Measurements from ENCODE around the gene PIK3R1.

PIK3R1 gene

DNA sequence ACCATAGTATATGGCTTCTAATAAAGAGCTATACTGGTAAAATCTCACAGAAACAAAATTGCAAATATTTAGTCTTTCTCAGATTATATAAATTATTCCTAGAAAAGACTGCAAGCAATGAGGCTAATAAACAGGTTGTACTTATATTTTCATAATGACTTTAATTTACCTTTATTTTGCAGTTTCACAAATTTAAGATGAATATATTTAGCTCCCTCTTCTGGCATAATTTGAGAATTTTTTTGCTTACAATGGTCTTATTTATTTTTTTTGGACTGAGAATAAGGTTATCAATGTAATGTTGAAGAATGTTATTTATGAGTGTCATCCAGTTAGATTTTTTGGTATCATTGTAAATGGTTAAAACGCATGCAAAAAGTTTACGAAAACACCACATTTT, 56.7 kb downstream of the PIK3R1 start:
- DNase-seq (ENCODE audit: low read depth) = no peak

DNA sequence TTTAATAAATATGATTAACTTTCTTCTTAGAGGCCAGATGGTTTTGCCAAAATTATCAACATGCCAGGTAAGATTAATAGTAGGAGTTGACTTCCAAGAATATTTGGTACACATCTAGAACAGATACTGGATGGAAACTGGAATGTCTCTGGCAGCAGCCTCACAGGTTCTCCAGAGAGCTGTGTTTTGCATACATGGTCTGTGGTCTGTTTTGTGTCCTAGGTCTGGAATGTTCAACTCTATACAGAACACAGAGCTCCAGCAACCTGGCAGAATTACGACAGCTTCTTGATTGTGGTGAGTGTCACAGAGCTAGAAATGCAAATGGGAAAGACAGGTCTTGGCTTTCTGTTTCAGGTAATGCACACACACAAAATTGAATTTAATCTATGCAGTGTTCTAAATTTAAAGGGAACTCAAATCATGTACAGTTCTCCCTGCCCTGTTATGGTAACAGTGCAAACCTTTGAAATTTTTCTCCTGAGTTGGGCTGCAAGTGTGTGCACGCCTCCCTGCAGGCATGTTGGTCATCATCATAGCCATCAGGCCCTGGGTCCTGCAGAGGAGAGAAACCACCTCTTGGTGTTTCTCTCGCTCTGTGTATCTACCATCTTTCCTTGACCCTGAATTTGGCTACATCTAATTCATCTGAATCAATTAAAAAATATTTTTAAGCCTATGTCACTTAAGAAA, 58.3 kb downstream of the PIK3R1 start:
- DNase-seq (ENCODE audit: low read depth) = no peak

DNA sequence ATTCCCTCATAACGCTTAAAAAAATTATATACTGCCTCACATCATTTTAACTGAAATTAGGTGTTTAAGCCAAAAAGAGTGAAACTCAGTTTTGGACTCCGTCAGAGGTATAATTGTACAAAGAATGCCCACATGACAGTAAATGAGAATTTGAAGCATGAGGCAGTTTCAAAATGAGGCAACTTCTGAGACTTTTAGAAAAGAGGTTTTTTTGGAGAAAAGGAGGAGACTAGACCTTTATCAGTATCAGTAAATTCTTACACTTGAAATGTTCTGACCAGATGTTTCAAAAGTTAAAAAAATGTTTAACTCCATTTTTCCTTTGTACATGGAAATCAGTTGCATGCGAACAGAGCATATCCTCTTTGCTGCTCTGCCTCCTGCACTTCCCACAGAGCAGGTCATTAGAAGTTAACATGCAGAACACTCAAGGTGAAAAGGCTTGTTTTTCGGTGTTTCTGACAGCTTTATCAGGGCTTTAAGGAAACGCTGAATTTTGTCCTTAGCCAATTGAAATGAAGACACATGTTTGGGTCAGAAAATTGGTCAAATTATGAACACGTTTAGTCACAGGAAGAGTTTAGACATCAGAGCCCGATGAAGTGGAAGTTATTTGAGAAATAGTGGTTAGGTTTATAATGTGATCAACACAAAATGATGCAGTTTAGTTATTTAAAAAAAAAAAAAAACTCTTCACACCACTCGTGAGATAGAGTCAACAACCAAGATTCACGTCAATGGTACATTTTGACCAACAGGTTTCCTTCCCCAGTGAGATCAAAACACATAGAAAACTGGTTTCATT, 59.5 kb downstream of the PIK3R1 start:
- DNase-seq (ENCODE audit: low read depth) = no peak

GRCh38 chr5:68276740-68277139, 61.2 kb downstream of the PIK3R1 start:
- no peak for DNase-seq (ENCODE audit: low read depth)

GRCh38 chr5:68277431-68277830, 61.9 kb downstream of the PIK3R1 start:
- no peak for DNase-seq (ENCODE audit: low read depth)

- no peak for DNase-seq (ENCODE audit: low read depth)
Observed at GRCh38 chr5:68279984-68280383, 64.4 kb downstream of the PIK3R1 start.

DNA sequence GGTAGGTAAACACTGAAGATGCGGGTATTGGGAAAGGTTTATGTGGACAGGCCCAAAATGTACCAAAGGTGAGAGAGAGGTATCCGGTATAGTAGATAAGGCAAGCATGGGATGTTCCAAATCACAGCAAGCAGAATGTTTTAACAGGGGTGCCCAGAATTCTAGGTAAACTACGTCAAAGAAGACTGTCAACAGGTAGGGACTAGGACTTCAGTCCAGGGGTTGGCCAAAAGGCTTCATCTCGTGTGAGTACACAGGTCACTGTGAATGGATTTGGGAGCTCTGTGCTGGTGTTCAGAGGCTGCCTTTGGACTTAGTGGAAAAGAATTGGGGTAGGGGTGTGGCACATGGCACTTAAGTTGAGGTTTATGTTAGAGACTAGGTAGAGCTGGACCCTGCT, 66.4 kb downstream of the PIK3R1 start:
- DNase-seq (ENCODE audit: low read depth) = no peak

DNA sequence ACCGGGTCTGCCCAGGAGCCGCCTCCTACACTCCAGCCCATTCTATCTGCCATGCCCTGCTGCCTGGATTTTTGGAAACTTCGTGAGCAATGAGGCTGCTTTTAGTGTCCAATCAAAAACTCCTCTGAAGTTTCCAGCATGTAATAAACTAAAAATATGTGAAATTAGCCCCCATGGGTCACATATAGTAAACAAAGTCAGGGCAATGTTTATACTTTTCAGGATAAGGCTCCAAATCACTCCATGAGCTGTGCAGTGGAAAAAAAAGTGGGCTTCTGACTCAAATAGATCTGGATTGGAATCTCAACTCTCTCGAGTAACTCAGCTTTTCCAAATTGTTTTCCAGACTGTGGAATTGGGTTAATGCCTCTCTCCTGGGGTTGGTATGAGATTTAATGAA, 68.2 kb downstream of the PIK3R1 start:
- no peak for DNase-seq (ENCODE audit: low read depth)

GRCh38 chr5:68285075-68285840, 69.7 kb downstream of the PIK3R1 start:
- DNase-seq (ENCODE audit: low read depth) = no peak

DNA sequence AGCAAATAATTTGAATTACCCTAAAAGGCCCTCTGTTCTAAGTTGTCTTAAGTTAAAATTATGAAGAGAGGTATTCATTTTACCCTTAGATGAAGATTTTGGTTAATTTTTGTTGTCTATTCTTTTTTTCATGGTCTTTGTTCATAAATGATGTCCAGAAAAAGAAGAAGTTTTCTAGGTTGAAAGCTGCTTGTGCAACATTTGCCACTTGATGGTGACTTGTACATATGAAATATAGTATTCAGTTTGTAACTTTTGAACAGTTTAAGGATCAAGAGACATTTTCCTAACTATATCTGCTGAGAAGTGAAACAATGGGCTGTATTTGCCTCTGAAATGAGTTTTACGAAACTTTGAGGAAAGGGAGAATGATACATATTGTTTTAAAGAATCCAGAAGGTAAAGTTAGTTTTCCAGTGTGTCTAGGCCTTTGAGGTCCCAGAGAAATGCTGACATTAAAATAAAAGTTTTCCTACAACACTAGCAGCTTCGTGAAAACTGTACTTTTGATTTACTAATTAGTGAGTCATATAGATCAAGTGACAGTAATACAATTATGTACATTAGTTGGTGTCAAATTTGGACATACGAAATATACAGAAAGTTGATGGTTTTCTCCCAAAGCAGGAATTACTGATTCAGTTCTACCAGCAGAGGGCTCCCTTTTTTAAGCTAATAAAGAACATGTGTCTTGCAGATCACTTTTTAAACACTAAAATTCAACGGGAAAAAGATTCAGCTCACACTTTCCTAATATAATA, 70.5 kb downstream of the PIK3R1 start:
- no peak for DNase-seq (ENCODE audit: low read depth)

- no peak for DNase-seq (ENCODE audit: low read depth)
Observed at GRCh38 chr5:68286612-68286912, 71.0 kb downstream of the PIK3R1 start.

GRCh38 chr5:68287631-68287975, 72.0 kb downstream of the PIK3R1 start:
- no peak for DNase-seq (ENCODE audit: low read depth)

GRCh38 chr5:68287976-68288706, 72.6 kb downstream of the PIK3R1 start:
- DNase-seq (ENCODE audit: low read depth) = no peak

- no peak for DNase-seq (ENCODE audit: low read depth)
Observed at GRCh38 chr5:68288707-68289134, 73.2 kb downstream of the PIK3R1 start.

DNA sequence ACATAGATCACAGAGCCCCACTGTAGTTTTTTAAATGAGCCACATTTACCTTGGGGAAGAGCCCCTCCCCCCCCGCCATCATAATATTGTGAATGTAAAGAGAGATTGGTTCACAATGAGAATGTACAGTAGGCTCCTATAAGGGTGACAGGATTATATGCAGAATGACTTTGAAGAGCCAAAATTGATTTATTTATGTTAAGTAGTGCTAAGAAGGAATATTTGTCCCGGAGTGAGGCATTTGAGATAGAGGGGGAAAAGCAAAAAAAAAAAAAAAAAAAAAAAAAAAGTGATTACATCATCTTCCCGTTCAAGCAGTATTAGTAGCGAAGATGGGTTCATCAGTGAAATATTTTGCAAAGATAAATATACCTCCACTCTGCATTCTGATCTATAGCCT, 73.9 kb downstream of the PIK3R1 start:
- DNase-seq (ENCODE audit: low read depth) = no peak

DNA sequence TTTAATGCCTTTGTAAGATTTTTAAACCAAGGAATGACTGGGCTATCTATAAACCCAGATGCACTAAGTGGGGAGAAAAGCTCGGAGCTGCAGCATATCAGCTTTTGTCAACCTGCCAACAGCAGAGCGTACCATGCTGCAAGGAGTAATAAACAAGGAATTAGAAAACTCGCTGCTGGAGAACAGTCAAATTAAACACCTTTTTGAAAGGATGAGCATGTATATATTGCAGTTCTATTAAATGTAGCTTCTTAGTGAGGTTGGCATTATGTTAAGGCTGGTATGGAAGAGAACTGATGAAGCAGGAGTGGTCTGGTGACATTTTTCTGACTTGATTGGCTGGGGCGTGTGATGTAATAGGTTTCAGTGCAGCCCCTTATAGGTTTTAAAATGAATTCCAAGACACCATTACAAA, 74.7 kb downstream of the PIK3R1 start:
- no peak for DNase-seq (ENCODE audit: low read depth)

DNA sequence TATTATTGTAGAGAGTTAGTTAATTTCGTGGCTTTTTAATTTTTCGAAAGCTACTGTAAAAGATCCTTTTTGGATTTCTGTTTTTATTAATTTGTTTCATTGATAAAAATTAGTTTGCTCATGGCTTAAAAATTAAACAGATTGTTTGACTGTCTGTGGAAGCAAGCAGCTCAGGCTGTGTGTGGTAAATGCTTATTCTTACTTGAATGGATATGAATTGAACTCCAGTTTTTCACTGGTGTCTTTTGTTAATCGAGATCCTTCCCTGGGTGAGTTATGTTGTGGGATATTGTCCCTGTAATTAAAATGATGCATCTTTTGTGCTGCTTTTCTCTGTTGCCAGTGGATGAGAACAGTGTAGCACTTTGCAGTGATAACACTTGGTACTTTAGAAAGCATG, 75.3 kb downstream of the PIK3R1 start:
- no peak for DNase-seq (ENCODE audit: low read depth)

DNA sequence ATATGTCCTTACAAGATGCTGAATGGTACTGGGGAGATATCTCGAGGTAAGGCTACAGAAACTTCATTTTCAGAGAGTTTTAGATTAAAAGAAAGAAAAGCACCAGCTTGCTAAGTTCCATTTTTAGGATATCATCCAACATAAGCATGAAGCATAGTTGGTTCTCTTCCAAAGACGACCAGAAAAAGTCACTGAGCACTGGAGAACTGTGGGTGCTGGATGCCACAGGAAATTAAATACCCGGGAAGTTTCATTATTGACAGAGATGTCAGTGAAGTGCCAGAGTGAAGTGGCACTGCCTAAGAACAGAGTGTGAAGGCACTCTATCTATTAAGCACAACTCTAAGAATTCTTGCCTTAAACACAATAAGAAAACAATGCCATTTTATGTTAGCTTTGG, 76.8 kb downstream of the PIK3R1 start:
- no peak for DNase-seq (ENCODE audit: low read depth)

DNA sequence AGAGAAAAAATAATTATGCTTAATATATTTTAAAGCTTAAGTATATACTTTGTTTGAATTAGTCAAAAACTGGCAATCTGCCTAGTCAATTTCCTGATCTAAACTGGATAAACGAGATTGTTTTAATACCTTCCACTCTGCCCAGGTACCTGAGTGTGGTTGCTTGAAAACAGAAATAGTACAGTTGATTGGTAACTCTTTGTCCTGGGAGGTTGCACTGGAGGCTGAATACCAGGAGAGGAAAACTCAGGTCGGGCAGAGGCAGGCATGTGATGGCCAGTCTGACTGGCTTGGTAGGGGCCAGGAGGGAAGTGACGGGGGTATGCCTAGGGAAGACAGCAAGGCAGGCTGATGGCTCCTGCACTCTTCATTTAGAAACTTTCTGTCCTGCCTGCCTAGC, 80.2 kb downstream of the PIK3R1 start:
- no peak for DNase-seq (ENCODE audit: low read depth)

- DNase-seq (ENCODE audit: low read depth) = no peak
Observed at GRCh38 chr5:68296895-68297294, 81.3 kb downstream of the PIK3R1 start.

- no peak for DNase-seq (ENCODE audit: low read depth)
Observed at GRCh38 chr5:68297656-68298055, 82.1 kb downstream of the PIK3R1 start.

DNA sequence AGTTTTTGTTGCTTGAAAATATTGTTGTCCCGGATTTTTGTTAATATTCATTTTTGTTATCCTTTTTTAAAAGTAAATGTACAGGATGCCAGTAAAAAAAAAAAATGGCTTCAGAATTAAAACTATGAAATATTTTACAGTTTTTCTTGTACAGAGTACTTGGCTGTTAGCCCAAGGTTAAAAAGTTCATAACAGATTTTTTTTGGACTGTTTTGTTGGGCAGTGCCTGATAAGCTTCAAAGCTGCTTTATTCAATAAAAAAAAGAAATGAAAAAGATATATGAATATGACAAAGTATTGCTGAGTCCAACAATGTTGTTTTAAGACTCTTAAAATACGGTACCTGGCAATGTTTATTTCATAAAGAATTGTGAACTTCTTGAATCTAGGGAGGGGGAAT, 82.9 kb downstream of the PIK3R1 start:
- DNase-seq (ENCODE audit: low read depth) = no peak

Data from HS-27A (cell line).